DMS153 treated with DMSO at 0.1 percent for 48 hours (cell line): ENCODE results near the gene UBE3B.

Experiments used
- DNase-seq: peaks from one replicate; lab custom pipeline; 2025; ENCODE audit not compliant: unreplicated experiment; lab: John Stamatoyannopoulos, UW

Gene UBE3B

DNA sequence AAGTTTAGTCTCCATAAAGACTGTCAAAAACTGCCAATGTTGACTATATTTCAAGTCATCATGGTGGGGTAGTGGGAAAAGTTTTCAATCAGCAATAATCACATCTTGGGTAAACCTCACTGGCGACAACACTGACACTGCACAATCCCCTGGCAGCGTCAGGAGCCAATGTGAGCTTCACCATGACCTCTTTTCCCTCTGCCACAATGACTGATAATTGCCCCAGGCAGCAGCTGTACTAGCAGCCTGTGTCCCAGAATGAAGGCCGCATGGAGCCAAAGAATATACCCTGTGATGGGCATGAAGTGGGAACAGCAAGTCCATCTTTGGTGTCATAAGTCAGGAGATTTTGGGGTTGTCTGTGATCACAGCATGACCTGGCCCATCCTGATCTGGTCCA is 90.5 kb downstream of the UBE3B start:
- no peak for DNase-seq

- no peak for DNase-seq
Measured at GRCh38 chr12:109568486-109568885, 91.1 kb downstream of the UBE3B start.

DNA sequence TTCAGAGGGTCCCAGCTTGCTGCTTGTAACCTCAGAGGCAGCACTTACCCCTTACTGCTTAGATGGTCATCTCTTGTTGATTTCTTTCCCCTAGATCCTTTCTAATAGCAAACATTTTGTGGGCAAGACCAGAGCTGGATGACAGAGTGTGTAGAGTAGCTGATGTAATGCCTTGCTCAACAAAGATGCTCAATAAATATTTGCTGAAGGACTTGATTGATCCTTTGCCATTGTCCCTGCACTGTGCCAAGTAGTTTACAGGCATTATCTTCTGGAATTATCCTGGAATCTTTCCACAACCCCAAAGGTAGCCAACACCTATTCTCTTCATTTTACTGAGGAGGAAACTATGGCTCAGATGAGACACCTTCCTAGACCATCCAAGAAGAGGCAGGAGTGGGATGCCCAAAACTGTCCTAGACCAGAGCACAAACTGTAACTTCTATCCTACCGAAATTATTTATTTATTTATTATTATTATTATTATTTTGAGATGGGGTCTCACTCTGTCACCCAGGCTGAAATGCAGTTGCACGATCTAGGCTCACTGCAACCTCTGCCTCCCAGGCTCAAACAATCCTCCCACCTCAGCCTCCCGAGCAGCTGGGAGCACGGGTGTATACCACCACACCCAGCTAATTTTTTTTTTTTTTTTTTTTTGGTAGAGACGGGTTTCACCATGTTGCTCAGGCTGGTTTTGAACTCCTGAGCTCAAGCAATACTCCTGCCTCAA is 94.5 kb downstream of the UBE3B start:
- no peak for DNase-seq

DNA sequence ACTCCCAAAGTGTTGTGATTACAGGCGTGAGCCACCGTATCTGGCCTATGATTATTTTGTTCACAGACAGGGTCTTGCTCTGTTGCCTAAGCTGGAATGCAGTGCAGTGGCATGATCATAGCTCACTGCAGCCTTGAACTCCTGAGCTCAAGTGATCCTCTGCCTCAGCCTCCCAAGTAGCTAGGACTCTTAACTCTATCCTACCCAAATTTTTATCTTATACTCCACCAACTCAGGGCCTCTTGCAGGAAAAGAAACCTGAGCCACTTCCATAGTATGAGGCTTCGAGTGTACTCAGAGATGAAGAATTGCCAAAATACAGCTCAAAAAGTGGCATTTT is 95.0 kb downstream of the UBE3B start:
- no peak for DNase-seq

DNA sequence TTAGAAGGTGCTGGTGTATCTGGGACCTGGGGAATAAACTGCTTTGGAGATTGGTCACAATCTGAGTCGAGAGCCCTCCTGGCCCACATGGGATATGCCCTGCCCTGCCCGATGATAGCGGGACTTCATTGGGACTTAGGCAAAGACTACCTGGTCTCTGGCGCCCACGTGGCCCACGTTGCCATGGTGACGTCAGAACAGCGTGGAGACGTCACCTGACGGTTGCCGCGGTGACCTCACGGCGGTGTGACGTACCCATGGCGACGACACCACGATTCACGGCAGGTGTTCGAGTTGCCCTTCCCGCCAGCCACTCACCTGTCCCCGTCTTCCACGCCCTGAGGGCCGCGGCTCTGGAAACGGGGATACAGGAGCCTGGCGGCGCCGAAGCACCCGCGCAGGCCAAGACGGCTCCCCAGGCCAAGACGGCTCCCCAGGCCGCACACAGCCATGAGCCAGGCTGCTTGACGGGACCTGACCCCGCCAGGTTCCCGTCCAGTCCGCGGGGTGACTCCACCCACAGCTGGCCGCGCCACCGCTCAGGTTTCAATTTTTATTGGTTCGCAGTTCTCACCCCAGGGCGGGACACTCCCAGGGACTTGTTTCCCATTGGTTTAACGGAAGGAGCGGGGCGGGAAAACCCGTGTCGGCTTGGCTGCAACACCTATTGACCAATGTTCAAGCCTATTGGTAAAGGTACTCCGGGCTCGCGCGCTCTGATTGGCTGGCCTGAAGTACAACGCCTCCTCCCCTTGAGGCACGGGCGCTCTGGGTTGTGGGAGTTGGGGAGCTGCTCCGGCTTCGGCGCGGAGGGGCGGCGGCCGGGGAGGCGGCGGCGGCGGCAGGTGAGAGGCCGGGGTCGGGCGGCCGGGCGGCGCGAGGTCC is 95.8 kb downstream of the UBE3B start, which contains the start of the genes MMAB and MVK:
MMAB (minus strand) TSS at position 476 of the 885 bp plus-strand sequence; CDS start at position 452, 24 bp downstream.
MVK (plus strand) TSS at position 766 of the 885 bp plus-strand sequence. CDS start 1,029 bp downstream, outside the sequence.
- DNase-seq = peak; percentile 97

- no peak for DNase-seq
Measured at GRCh38 chr12:109573914-109574244, 96.4 kb downstream of the UBE3B start.

- DNase-seq = no peak
Measured at GRCh38 chr12:109575683-109576082, 98.2 kb downstream of the UBE3B start.

- DNase-seq = no peak
Measured at GRCh38 chr12:109577311-109577710, 99.9 kb downstream of the UBE3B start.

- no peak for DNase-seq
Measured at GRCh38 chr12:109578330-109578927, 101.0 kb downstream of the UBE3B start.

DNA sequence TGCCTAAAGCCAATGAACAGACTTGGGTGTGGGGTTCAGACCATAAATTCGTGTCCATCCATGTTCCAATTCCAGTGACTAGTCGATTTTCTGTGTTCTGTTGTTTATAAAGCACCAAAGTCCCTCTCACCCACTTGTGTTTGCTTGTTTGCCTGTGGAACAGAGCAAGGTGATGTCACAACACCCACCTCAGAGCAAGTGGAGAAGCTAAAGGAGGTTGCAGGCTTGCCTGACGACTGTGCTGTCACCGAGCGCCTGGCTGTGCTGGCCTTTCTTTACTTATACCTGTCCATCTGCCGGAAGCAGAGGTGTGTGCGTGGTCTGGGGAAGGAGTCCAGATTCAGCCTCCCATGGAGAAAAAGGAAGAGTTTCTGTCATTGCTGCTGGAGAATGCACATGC is 102.2 kb downstream of the UBE3B start:
- no peak for DNase-seq

- no peak for DNase-seq
Measured at GRCh38 chr12:109580272-109580671, 102.8 kb downstream of the UBE3B start.

GRCh38 chr12:109580684-109581333 is 103.4 kb downstream of the UBE3B start:
- no peak for DNase-seq

GRCh38 chr12:109581334-109581691 is 103.9 kb downstream of the UBE3B start:
- no peak for DNase-seq

DNA sequence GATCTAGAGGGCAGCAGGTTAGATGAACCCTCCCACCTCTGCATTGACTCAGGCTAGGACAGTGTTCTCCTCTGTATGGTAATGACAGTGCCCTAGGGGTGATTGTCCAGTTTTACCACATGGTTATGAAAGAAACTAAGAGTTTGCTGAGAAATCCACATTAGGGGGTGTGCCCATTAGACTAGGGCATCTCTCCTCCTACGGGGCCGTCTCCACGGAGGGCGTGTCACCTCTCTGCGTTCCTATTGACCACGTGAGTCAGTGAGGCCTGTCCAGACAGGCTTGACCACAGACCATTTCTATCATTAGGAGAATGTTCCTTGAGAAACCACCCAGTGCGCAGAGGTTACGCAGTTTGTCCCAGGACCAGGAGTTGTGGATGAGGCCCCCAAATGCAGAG is 104.4 kb downstream of the UBE3B start:
- no peak for DNase-seq

DNA sequence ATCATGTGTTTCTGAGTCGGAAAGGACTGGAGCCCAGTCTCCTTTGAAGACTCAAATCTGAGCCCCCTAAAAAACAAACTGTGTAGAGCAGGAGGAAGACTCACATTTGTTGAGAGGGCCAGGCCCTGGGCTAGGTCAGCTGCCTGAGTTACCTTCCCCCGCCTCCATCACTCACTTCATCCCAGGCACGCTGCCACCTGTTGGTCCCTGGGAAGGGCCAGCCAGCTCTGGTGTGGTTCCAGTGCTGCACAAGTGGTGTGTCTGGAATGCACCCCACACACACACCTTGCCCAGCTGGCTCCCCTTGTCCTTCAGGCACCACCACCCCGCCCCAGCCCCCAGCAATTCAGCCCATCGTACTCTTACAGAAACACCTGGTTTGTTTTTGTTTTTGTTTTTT is 105.2 kb downstream of the UBE3B start:
- DNase-seq = no peak

DNA sequence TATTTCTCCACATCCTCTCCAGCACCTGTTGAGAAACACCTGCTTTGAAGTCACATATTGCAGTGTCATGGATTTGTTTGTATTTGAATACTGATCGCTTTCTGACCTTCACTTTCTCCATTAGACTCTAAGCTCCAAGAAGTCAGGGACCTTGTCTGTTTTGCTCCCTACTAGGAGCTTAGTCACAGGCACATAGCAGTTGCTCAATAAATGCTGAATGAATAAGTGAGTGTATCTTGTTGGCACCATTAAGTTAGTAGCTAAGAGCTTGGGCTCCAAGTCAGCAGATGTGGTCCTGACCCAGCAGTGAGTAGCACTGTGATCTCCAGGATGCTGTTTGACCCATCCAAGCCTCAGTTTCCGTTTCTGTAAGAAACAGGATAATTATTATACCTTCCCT is 106.3 kb downstream of the UBE3B start:
- DNase-seq = no peak
